HG03521 (cell line): ENCODE results near the gene NPM1.
A peak's percentile ranks its signal among the peaks of the same experiment; 100 is the strongest.
"Not testable (repeated sequence)": the region's sequence is repeated elsewhere in the genome, so short reads cannot be mapped to it uniquely, and the experiment has no call there.

Experiments
- ATAC-seq: cut with Tn5 transposase; IDR thresholded peaks from one replicate; pipeline ENCODE4 v1.9.1; 2021; ENCODE audit warnings: mild to moderate bottlenecking, moderate library complexity; ENCODE audit not compliant: unreplicated experiment

The NPM1 gene

GRCh38 chr5:171384999-171385398 lies 2.6 kb upstream of the NPM1 start:
- not testable (repeated sequence) for ATAC-seq

GRCh38 chr5:171386006-171386671 lies 1.5 kb upstream of the NPM1 start:
- no peak for ATAC-seq

GRCh38 chr5:171386861-171387344 lies 746 bp upstream of the NPM1 start:
- ATAC-seq = no peak

- ATAC-seq = peak; percentile 36
These were observed 544 bp downstream of the NPM1 start for GRCh38 chr5:171387970-171388815.

- ATAC-seq = no peak
These were observed 1.1 kb downstream of the NPM1 start for GRCh38 chr5:171388816-171389168.

- ATAC-seq = no peak
These were observed 3.4 kb downstream of the NPM1 start for GRCh38 chr5:171390883-171391677.

- ATAC-seq = no peak
These were observed 4.4 kb downstream of the NPM1 start for GRCh38 chr5:171391996-171392577.

GRCh38 chr5:171392585-171393159 lies 5.0 kb downstream of the NPM1 start:
- no peak for ATAC-seq

- no peak for ATAC-seq
These were observed 7.4 kb downstream of the NPM1 start for GRCh38 chr5:171395042-171395441.

GRCh38 chr5:171396583-171396982 lies 8.9 kb downstream of the NPM1 start:
- ATAC-seq = not testable (repeated sequence)

- no peak for ATAC-seq
These were observed 9.5 kb downstream of the NPM1 start for GRCh38 chr5:171397190-171397589.

- no peak for ATAC-seq
These were observed 9.9 kb downstream of the NPM1 start for GRCh38 chr5:171397599-171397998.

- ATAC-seq = not testable (repeated sequence)
These were observed 11.0 kb downstream of the NPM1 start for GRCh38 chr5:171398660-171399059.

GRCh38 chr5:171400169-171400568 lies 12.5 kb downstream of the NPM1 start:
- ATAC-seq = no peak

- no peak for ATAC-seq
These were observed 13.7 kb downstream of the NPM1 start for GRCh38 chr5:171401167-171401947.

- ATAC-seq = not testable (repeated sequence)
These were observed 15.1 kb downstream of the NPM1 start for GRCh38 chr5:171402751-171403150.

- ATAC-seq = no peak
These were observed 18.0 kb downstream of the NPM1 start for GRCh38 chr5:171405615-171406014.

- no peak for ATAC-seq
These were observed 19.6 kb downstream of the NPM1 start for GRCh38 chr5:171407234-171407633.

- ATAC-seq = no peak
These were observed 21.8 kb downstream of the NPM1 start for GRCh38 chr5:171409164-171410136.
